GM23338 (cell line): ENCODE results near the gene CHAT. TPM values are rescaled to one million over a fixed set of nuclear protein-coding genes. Genes with fewer than 3 reads are reported as not detected.

ENCODE experiments used
- ATAC-seq: fragments of 200-7000 bp; cut with Tn5 transposase; 3 replicates; pipeline ENCODE4 v1.9.1; 2020
- DNase-seq: peaks from one replicate; pipeline ENCODE4 v3.0.0-alpha.2; 2015; ENCODE audit warnings: low spot score
- H2AFZ ChIP-seq: fragments of 200-600 bp; sonication (generic); 2 replicates; pipeline ENCODE4 v1.8.0; 2016; ENCODE audit warnings: antibody characterized with exemption, mild to moderate bottlenecking, moderate library complexity
- H3F3A ChIP-seq: fragments of 200-600 bp; sonication (generic); replicated peaks from 2 replicates; pipeline ENCODE4 v1.8.0; 2017; ENCODE audit warnings: antibody characterized with exemption, mixed run types, low read depth
- H3K27ac ChIP-seq: fragments of 200-600 bp; sonication (generic); 2 replicates; pipeline ENCODE4 v1.6.1; 2016; ENCODE audit warnings: low read depth
- H3K27me3 ChIP-seq: fragments of 200-600 bp; sonication (generic); 2 replicates; pipeline ENCODE4 v1.8.0; 2016; ENCODE audit warnings: mild to moderate bottlenecking, mixed run types, moderate library complexity; ENCODE audit not compliant: insufficient read depth
- H3K36me3 ChIP-seq: fragments of 200-600 bp; sonication (generic); 2 replicates; pipeline ENCODE4 v1.8.0; 2016; ENCODE audit warnings: mild to moderate bottlenecking; ENCODE audit not compliant: insufficient read depth
- H3K4me1 ChIP-seq: fragments of 200-600 bp; sonication (generic); 2 replicates; pipeline ENCODE4 v1.8.0; 2016; ENCODE audit warnings: mild to moderate bottlenecking, moderate library complexity; ENCODE audit not compliant: insufficient read depth
- H3K4me2 ChIP-seq: fragments of 200-600 bp; sonication (generic); 2 replicates; pipeline ENCODE4 v1.7.1; 2017; ENCODE audit warnings: mixed run types
- H3K4me3 ChIP-seq: fragments of 200-600 bp; sonication (generic); 2 replicates; pipeline ENCODE4 v1.6.1; 2016; ENCODE audit warnings: mixed run types
- H3K79me2 ChIP-seq: fragments of 200-600 bp; sonication (generic); replicated peaks from 2 replicates; pipeline ENCODE4 v1.8.0; 2017; ENCODE audit warnings: mild to moderate bottlenecking; ENCODE audit not compliant: insufficient read depth
- H3K9me2 ChIP-seq: fragments of 200-600 bp; sonication (generic); 2 replicates; pipeline ENCODE4 v1.8.0; 2017; ENCODE audit not compliant: insufficient read depth
- H4K20me1 ChIP-seq: fragments of 200-600 bp; sonication (generic); replicated peaks from 2 replicates; pipeline ENCODE4 v1.8.0; 2017; ENCODE audit warnings: mild to moderate bottlenecking; ENCODE audit not compliant: insufficient read depth
- H3K27ac Mint-ChIP-seq: 2 replicates; pipeline ENCODE4 v1.8.0; 2020; ENCODE audit warnings: inconsistent platforms, mild to moderate bottlenecking, moderate library complexity, mixed read lengths
- H3K27me3 Mint-ChIP-seq: 3 replicates; pipeline ENCODE4 v1.8.0; 2022; ENCODE audit warnings: low read depth, mild to moderate bottlenecking, moderate library complexity, mixed read lengths, inconsistent platforms; ENCODE audit not compliant: insufficient read depth, poor library complexity
- H3K36me3 Mint-ChIP-seq: 3 replicates; pipeline ENCODE4 v1.8.0; 2021; ENCODE audit warnings: low read depth, mild to moderate bottlenecking, inconsistent platforms, moderate library complexity, mixed read lengths
- H3K4me1 Mint-ChIP-seq: 3 replicates; pipeline ENCODE4 v1.8.0; 2020; ENCODE audit warnings: mild to moderate bottlenecking, inconsistent platforms, mixed read lengths
- H3K4me3 Mint-ChIP-seq: 3 replicates; pipeline ENCODE4 v1.8.0; 2021; ENCODE audit warnings: moderate library complexity, mild to moderate bottlenecking, inconsistent platforms, mixed read lengths
- H3K9me3 Mint-ChIP-seq: 3 replicates; pipeline ENCODE4 v1.8.0; 2020; ENCODE audit warnings: moderate library complexity, mild to moderate bottlenecking, inconsistent platforms, mixed read lengths
- CREB1 ChIP-seq: fragments of 250-450 bp; sonication (Bioruptor Pico); IDR thresholded peaks from 2 replicates; pipeline ENCODE4 v1.5.0; 2020; ENCODE audit warnings: low read depth, mild to moderate bottlenecking, moderate library complexity
- ETS1 ChIP-seq: IDR thresholded peaks from 2 replicates; pipeline ENCODE4 v1.6.1; 2016; ENCODE audit warnings: antibody characterized with exemption
- EZH2 ChIP-seq: fragments of 200-600 bp; sonication (generic); IDR thresholded peaks from one replicate; pipeline ENCODE4 v1.8.0; 2017; ENCODE audit warnings: antibody characterized with exemption, mild to moderate bottlenecking, low read depth; ENCODE audit not compliant: unreplicated experiment
- EZH2phosphoT487 ChIP-seq: fragments of 200-600 bp; sonication (generic); IDR thresholded peaks from one replicate; pipeline ENCODE4 v1.8.1; 2018; ENCODE audit warnings: antibody characterized with exemption; ENCODE audit not compliant: unreplicated experiment
- JUNB ChIP-seq: IDR thresholded peaks from one replicate; pipeline ENCODE4 v1.6.1; 2016; ENCODE audit warnings: antibody characterized with exemption; ENCODE audit not compliant: unreplicated experiment
- NANOG ChIP-seq: IDR thresholded peaks from 2 replicates; pipeline ENCODE4 v1.6.1; 2016; ENCODE audit warnings: antibody characterized with exemption, borderline replicate concordance
- STAT1 ChIP-seq: IDR thresholded peaks from one replicate; pipeline ENCODE4 v1.6.1; 2016; ENCODE audit warnings: antibody characterized with exemption; ENCODE audit not compliant: unreplicated experiment
- ZNF462 ChIP-seq: fragments of 250-450 bp; sonication (Bioruptor Pico); IDR thresholded peaks from 2 replicates; pipeline ENCODE4 v1.5.0; 2020; ENCODE audit warnings: mild to moderate bottlenecking, moderate library complexity
- polyA plus RNA-seq: library from polyadenylated mRNA; unstranded; fragments of >200 nt; fragmentation: Nextera tagmentation; extraction: Ambion mirVana; gene quantifications from 2 replicates; pipeline ENCODE4 v1.2.1, GENCODE V29; 2016
- total RNA-seq: library from RNA; depleted of rRNA; stranded (reverse); fragments of >200 nt; shearing (Covaris generic); gene quantifications from 2 replicates; pipeline ENCODE4 v1.2.3, GENCODE V29; 2014

CHAT gene
- total and polyA plus RNA-seq, 2 experiments from 2014 or later: not detected

GRCh38 chr10:49642311-49642710, 28.5 kb downstream of the CHAT start (continued):
- TF ChIP-seq ZNF462 (CRISPR knock-in tag) (no peak), NANOG (no peak), CREB1 (CRISPR knock-in tag) (no peak), JUNB (no peak), EZH2 (no peak)

GRCh38 chr10:49643241-49644034, 29.6 kb downstream of the CHAT start:
- Histone ChIP-seq H3K4me2 (no peak overlapping the region), H3K27ac (no peak overlapping the region)
- H3K36me3 Mint-ChIP-seq: no peaks in the 10 kb centered on the region
- TF ChIP-seq EZH2phosphoT487 (no peak), ZNF462 (CRISPR knock-in tag) (no peak), EZH2 (no peak), ETS1 (no peak), STAT1 (no peak)

More at GRCh38 chr10:49643241-49644034, 29.6 kb downstream of the CHAT start:
- H3F3A ChIP-seq: no peaks in the 10 kb centered on the region
- no peaks in the 10 kb centered on the region for H3K9me2 ChIP-seq
- no peaks in the 10 kb centered on the region for H3K4me1 ChIP-seq
- no peaks in the 10 kb centered on the region for H3K36me3 ChIP-seq
- no peak for DNase-seq
- no peak for ATAC-seq
- Mint-ChIP-seq H3K4me3 (no peak overlapping the region), H3K27me3 (peaks cover 11% of the 10 kb centered on the region), H3K9me3 (no peaks in the 10 kb centered on the region; the same call in 2 of the 3 replicates), H3K4me1 (peaks cover 13% of the 10 kb centered on the region), H3K27ac (no peak overlapping the region)
- H3K79me2 ChIP-seq: no peaks in the 10 kb centered on the region
- H3K4me3 ChIP-seq: no peak overlapping the region
- H2AFZ ChIP-seq: no peak overlapping the region
- H4K20me1 ChIP-seq: no peaks in the 10 kb centered on the region
- no peaks in the 10 kb centered on the region for H3K27me3 ChIP-seq
